Activated B cell treated with CpG ODN at 0.5 μM for 24 hours (primary cell): Measurements from ENCODE around the gene IGFBP6. TPM values are rescaled to one million over a fixed set of nuclear protein-coding genes. Genes with fewer than 3 reads are reported as not detected.

Experiments used
- ATAC-seq: fragments of 200-7000 bp; cut with Tn5 transposase; one replicate; pipeline ENCODE4 v1.10.0; 2021; ENCODE audit warnings: low read depth, mild to moderate bottlenecking, moderate library complexity
- CTCF ChIA-PET: fragments of 350-600 bp; sonication (Branson Sonifier 250); formaldehyde crosslinking; loops from one replicate; lab custom pipeline; 2021; ENCODE audit warnings: antibody characterized with exemption; lab: Charles Lee
- POLR2A ChIA-PET: fragments of 350-600 bp; sonication (Branson Sonifier 250); formaldehyde crosslinking; loops from one replicate; lab custom pipeline; 2021; ENCODE audit warnings: antibody characterized with exemption; lab: Charles Lee
- DNase-seq: peaks from one replicate; pipeline ENCODE4 v3.0.0; 2022
- H3K27ac Mint-ChIP-seq: one replicate; pipeline ENCODE4 v1.8.0; 2020; ENCODE audit warnings: mixed read lengths
- H3K27me3 Mint-ChIP-seq: one replicate; pipeline ENCODE4 v1.8.0; 2021; ENCODE audit warnings: mixed read lengths
- H3K36me3 Mint-ChIP-seq: one replicate; pipeline ENCODE4 v1.8.0; 2021; ENCODE audit warnings: low read depth, mixed read lengths
- H3K4me1 Mint-ChIP-seq: one replicate; pipeline ENCODE4 v1.8.0; 2021; ENCODE audit warnings: mixed read lengths
- H3K4me3 Mint-ChIP-seq: one replicate; pipeline ENCODE4 v1.8.0; 2020; ENCODE audit warnings: mild to moderate bottlenecking, mixed read lengths
- H3K9me3 Mint-ChIP-seq: one replicate; pipeline ENCODE4 v1.8.0; 2020; ENCODE audit warnings: mixed read lengths
- CTCF ChIP-seq: fragments of 200-600 bp; IDR thresholded peaks from one replicate; pipeline ENCODE4 v1.8.0; 2022; ENCODE audit warnings: antibody characterized with exemption, mild to moderate bottlenecking
- intact Hi-C: fragments of 100-400 bp; cut with micrococcal nuclease; formaldehyde crosslinking; loops from one replicate; pipeline ENCODE4 v1.15.1; 2024
- total RNA-seq: library from RNA; stranded (reverse); gene quantifications from 2 replicates; pipeline ENCODE4 v1.2.3, GENCODE V29; 2022

Gene IGFBP6
- total RNA-seq, 1 donor from 2014 or later: not detected

GRCh38 chr12:53062977-53063707 is 34.3 kb upstream of the IGFBP6 start:
- DNase-seq (no peak), ATAC-seq (no peak)
- no peak for TF ChIP-seq CTCF
- no peaks in the 10 kb centered on the region for H3K27me3 Mint-ChIP-seq
- CTCF ChIA-PET: interaction anchor here (6.5 to 8.1 kb wide), 2 partner anchors 15 to 36 kb away, joined by 77 to 133 read pairs; partner anchors contain the start of genes IGFBP6 and SPRYD3
- H3K9me3 Mint-ChIP-seq: no peaks in the 10 kb centered on the region
- POLR2A ChIA-PET: interaction anchor here (1.1 to 1.3 kb wide), 3 partner anchors 9 to 39 kb away, joined by 3 to 4 read pairs (median 3); partner anchors contain the start of gene SPRYD3
- no peak overlapping the region for H3K27ac Mint-ChIP-seq
- H3K4me3 Mint-ChIP-seq: no peak overlapping the region
- peaks cover 47% of the 10 kb centered on the region for H3K36me3 Mint-ChIP-seq
- peaks cover 5% of the 10 kb centered on the region for H3K4me1 Mint-ChIP-seq
- intact Hi-C loops: no loop called here

- H3K9me3 Mint-ChIP-seq: no peaks in the 10 kb centered on the region
- H3K36me3 Mint-ChIP-seq: peaks cover 54% of the 10 kb centered on the region
- ChIA-PET POLR2A (interaction anchor here (1.2 to 1.3 kb wide), 2 partner anchors 15 to 39 kb away, joined by 3 to 4 read pairs; partner anchors contain the start of gene SPRYD3), CTCF (interaction anchor here (2.4 to 8.1 kb wide), 4 partner anchors 14 to 223 kb away, joined by 10 to 133 read pairs (median 48); partner anchors contain the start of genes IGFBP6 and SPRYD3)
- intact Hi-C loops: no loop called here
- no peaks in the 10 kb centered on the region for H3K27me3 Mint-ChIP-seq
- ATAC-seq: no peak
- H3K4me3 Mint-ChIP-seq: no peak overlapping the region
- peaks cover 7% of the 10 kb centered on the region for H3K4me1 Mint-ChIP-seq
- DNase-seq: no peak
- no peak overlapping the region for H3K27ac Mint-ChIP-seq
- TF ChIP-seq CTCF: no peak
These were observed 33.5 kb upstream of the IGFBP6 start for GRCh38 chr12:53063708-53064612.

GRCh38 chr12:53064613-53065436 is 32.6 kb upstream of the IGFBP6 start:
- POLR2A ChIA-PET: interaction anchor here (0.8 to 1.6 kb wide), 2 partner anchors 14 to 33 kb away, joined by 3 to 7 read pairs; partner anchors contain the start of gene SPRYD3
- intact Hi-C loops: no loop called here
- H3K9me3 Mint-ChIP-seq: no peaks in the 10 kb centered on the region

GRCh38 chr12:53065470-53065869 is 32.0 kb upstream of the IGFBP6 start:
- POLR2A ChIA-PET: interaction anchor here (0.8 to 1.6 kb wide), 5 partner anchors 14 to 34 kb away, joined by 3 to 7 read pairs (median 3); partner anchors contain the start of gene SPRYD3
- CTCF ChIA-PET: interaction anchor here (0.7 to 8.1 kb wide), 19 partner anchors 8 to 280 kb away, joined by 3 to 133 read pairs (median 6); partner anchors contain the start of genes ESPL1, IGFBP6, SOAT2 and SPRYD3
- DNase-seq (no peak), ATAC-seq (no peak)
- Mint-ChIP-seq H3K36me3 (peaks cover 69% of the 10 kb centered on the region), H3K4me3 (no peak overlapping the region), H3K9me3 (no peaks in the 10 kb centered on the region), H3K27me3 (no peaks in the 10 kb centered on the region), H3K27ac (no peak overlapping the region), H3K4me1 (peaks cover 7% of the 10 kb centered on the region)
- intact Hi-C loops: no loop called here
- TF ChIP-seq CTCF: no peak

More at GRCh38 chr12:53064613-53065436, 32.6 kb upstream of the IGFBP6 start:
- DNase-seq: no peak
- peaks cover 63% of the 10 kb centered on the region for H3K36me3 Mint-ChIP-seq
- H3K4me1 Mint-ChIP-seq: peaks cover 7% of the 10 kb centered on the region
- no peak for ATAC-seq
- no peak overlapping the region for H3K4me3 Mint-ChIP-seq
- CTCF ChIA-PET: interaction anchor here (1.1 to 8.1 kb wide), 12 partner anchors 7 to 280 kb away, joined by 3 to 133 read pairs (median 8); partner anchors contain the start of genes IGFBP6, SOAT2 and SPRYD3
- H3K27ac Mint-ChIP-seq: no peak overlapping the region
- no peak for TF ChIP-seq CTCF
- H3K27me3 Mint-ChIP-seq: no peaks in the 10 kb centered on the region
